Gastroesophageal sphincter (tissue), 3 donors: ENCODE measurements around the gene DCLK3.

Source experiments
- POLR2A ChIP-seq, 2 donors: fragments of 450-650 bp; IDR thresholded peaks; one replicate each; pipeline ENCODE4 v1.6.1; 2017; ENCODE audit warnings: antibody characterized with exemption in 2 of 2, mild to moderate bottlenecking in 2 of 2, moderate library complexity in 1 of 2
- POLR2AphosphoS5 ChIP-seq: sonication (generic); formaldehyde crosslinking; IDR thresholded peaks from one replicate; pipeline ENCODE4 v1.6.1; 2017; ENCODE audit warnings: antibody characterized with exemption
- TF ChIP-seq, protein P1 (sequence below), 4 experiments: fragments of 200-600 bp in 2 of 4; fragments of 450-650 bp in 2 of 4; sonication (generic) in 1 of 4; IDR thresholded peaks; one replicate each; pipeline ENCODE4 v1.5.1; 2017 to 2019; ENCODE audit warnings: antibody characterized with exemption in 4 of 4, mild to moderate bottlenecking in 2 of 4, moderate library complexity in 2 of 4

DNA sequence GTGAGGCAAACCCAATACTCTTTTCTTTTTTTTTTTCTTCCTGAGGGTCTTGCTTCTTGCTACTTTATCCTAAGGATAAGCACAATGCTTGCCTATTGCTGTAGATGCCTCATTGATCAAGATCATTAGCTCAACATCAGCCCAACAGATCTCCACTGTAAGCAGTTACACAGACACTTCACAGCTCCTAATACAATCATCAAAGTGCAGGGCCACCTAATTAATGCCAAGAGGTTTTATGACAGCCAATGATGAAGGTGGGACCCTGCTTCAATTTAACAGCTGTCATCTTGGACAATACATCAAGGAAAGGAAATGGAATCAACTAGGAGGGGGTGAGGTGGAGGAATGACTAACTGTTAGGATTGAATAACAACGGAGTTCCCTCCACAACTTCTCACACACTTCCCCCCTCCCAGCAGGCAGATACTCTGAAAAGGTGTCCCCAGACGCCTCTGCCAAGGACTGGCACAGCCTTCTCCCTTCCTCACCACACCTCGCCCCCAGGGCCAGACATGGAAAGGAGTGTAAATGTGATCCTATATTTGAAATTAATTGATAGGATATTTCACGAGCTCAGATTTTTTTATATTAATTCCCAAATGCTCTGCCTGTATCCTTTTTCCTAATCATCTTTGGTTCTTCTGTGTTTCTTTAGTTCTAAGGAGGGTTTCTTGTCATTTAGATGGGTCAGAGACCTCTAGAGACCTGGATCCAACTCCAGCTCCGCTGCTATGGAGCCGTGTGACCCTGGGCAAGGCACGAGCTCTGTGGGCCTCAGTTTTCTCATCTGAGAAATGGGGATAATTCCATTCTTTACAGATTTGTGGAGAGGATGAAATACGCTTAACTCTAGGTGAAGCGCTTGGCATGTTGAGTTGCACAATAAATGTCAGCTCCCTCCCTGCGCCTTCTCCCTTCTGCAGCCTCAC lies 1.2 kb downstream of the DCLK3 start:
- TF ChIP-seq, protein P1, sequence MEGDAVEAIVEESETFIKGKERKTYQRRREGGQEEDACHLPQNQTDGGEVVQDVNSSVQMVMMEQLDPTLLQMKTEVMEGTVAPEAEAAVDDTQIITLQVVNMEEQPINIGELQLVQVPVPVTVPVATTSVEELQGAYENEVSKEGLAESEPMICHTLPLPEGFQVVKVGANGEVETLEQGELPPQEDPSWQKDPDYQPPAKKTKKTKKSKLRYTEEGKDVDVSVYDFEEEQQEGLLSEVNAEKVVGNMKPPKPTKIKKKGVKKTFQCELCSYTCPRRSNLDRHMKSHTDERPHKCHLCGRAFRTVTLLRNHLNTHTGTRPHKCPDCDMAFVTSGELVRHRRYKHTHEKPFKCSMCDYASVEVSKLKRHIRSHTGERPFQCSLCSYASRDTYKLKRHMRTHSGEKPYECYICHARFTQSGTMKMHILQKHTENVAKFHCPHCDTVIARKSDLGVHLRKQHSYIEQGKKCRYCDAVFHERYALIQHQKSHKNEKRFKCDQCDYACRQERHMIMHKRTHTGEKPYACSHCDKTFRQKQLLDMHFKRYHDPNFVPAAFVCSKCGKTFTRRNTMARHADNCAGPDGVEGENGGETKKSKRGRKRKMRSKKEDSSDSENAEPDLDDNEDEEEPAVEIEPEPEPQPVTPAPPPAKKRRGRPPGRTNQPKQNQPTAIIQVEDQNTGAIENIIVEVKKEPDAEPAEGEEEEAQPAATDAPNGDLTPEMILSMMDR (IDR thresholded peaks at IDR 0.05) = no peak
- no peak for TF ChIP-seq POLR2A (IDR thresholded peaks at IDR 0.05)
- no peak for TF ChIP-seq POLR2AphosphoS5
